AG04449 (cell line): ENCODE results near the gene RND1.

Experiments used
- CTCF ChIA-PET: fragments of 350-600 bp; formaldehyde crosslinking; extraction: SDS; loops from one replicate; lab custom pipeline; 2021; ENCODE audit warnings: antibody characterized with exemption; lab: Yijun Ruan, JAX
- POLR2A ChIA-PET: fragments of 400-600, 350-600 bp; formaldehyde crosslinking; extraction: SDS; loops from one replicate; lab custom pipeline; 2020; ENCODE audit warnings: antibody characterized with exemption, inconsistent platforms; lab: Yijun Ruan, JAX
- DNase-seq: peaks from one replicate; pipeline ENCODE4 v3.0.0-alpha.2; 2010; ENCODE audit warnings: low read depth, low spot score
- H3K4me3 ChIP-seq: 2 replicates; pipeline ENCODE4 v1.5.1; 2011; ENCODE audit warnings: low read depth, mild to moderate bottlenecking, control low read depth, low read length
- TF ChIP-seq, protein P1 (sequence below): IDR thresholded peaks from one replicate; pipeline ENCODE4 v1.5.1; 2011; ENCODE audit warnings: mild to moderate bottlenecking, moderate library complexity, low read length, control low read depth, inconsistent platforms; ENCODE audit not compliant: insufficient read depth; ENCODE audit errors: missing control alignments

Gene RND1

DNA sequence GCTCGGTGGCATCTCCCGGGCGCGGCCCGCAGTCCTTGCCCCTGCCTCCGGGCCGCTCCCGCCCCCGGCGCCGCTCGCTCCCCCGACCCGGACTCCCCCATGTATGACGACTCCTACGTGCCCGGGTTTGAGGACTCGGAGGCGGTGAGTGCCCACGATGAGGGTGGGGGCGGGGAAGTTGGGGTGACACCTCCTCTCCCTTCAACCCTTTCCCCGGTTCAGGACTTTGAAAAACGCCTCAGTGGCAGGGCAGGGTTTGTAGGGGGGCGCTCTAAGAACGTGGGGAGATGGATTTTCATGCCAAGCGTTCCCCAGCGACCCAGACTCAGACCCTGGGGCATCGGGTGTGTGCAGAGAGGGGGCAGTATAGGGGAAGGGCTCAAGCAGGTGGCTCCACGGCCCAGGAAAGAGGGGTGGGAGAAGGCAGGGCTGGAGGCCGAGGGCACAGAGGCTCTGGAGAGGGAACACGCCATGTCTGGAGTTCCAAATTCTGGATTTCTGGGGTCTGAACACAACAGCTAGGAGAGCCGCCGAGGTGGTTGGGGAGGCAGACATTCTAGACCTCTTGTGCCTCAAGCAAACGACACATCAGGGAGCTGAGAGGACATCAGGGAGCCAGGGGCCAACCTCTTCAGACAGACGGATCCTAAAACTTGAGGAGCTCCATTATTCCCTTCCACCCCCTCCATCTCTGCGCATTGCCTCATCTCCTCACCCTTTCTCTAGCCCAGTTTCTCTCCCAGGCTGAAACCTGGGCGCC lies 46.7 kb downstream of the RND1 start:
- DNase-seq, result no peak
- TF ChIP-seq, protein P1, sequence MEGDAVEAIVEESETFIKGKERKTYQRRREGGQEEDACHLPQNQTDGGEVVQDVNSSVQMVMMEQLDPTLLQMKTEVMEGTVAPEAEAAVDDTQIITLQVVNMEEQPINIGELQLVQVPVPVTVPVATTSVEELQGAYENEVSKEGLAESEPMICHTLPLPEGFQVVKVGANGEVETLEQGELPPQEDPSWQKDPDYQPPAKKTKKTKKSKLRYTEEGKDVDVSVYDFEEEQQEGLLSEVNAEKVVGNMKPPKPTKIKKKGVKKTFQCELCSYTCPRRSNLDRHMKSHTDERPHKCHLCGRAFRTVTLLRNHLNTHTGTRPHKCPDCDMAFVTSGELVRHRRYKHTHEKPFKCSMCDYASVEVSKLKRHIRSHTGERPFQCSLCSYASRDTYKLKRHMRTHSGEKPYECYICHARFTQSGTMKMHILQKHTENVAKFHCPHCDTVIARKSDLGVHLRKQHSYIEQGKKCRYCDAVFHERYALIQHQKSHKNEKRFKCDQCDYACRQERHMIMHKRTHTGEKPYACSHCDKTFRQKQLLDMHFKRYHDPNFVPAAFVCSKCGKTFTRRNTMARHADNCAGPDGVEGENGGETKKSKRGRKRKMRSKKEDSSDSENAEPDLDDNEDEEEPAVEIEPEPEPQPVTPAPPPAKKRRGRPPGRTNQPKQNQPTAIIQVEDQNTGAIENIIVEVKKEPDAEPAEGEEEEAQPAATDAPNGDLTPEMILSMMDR, result no peak
- ChIA-PET CTCF (interaction anchor here (0.8 to 2.4 kb wide), 8 partner anchors 8 to 72 kb away, joined by 3 to 8 read pairs (median 4); partner anchors contain the start of gene DDX23), POLR2A (no interaction called here)
- H3K4me3 ChIP-seq, result peak overlapping the region; percentile 70

DNA sequence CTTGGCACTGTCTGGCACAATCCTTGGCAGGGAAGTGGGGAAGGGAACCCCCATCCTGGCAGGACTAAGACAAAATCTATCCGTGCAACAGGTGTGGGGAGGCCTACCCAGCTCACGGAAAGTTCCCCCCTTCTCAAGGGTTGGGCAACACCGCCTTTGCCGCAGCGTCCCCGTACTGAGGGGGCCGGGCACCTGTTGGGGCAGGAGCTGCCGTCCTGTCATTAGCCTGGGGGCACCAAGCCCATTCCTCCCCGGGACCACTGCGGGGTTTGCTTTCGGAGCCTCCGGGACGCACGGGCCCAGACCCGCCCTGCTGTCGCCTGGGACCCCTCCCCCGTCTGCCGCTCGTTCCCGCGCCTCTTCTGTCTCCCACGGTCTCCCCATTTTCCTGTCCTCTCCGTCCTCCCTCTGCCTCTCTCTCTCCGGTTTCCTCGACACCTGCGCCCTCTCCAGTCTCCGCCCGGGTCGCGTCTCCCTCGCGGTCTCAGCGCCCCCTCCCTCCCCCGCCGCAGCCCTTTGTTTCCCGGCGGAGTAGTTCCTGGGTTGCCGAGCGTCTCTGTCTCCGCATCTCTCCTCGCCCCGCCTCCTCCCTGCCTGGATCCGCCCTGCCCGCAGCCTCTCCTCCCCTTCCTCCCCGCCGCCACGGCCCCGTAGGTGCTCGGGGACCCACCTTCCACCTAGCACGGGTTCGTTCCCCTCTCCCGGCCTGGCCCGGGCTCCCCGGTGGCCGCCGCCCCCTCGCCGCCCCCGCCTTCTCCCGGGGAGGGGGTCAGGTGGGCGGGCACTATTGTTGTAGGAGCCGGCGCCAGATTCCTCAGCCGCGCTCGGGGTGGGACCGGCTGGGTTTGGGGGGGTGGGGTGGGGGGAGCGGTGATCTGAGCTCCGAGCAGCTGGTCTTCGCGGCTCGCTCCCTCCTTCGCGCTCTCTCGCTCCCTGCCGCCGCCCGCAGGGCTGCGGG lies 47.5 kb downstream of the RND1 start, which contains the start of gene CACNB3:
Gene CACNB3 (plus strand): TSS at position 624 of the 958 bp plus-strand sequence. CDS start 434 bp downstream, outside the sequence.
- CTCF ChIA-PET, result interaction anchor here (1.1 to 8.6 kb wide), 7 partner anchors 10 to 276 kb away, joined by 3 to 147 read pairs (median 8); partner anchors contain the start of gene DDX23
- POLR2A ChIA-PET, result no interaction called here
- TF ChIP-seq, protein P1, result no peak
- DNase-seq, result no peak
- H3K4me3 ChIP-seq, result peak within 1 kb of the TSS; percentile 70

DNA sequence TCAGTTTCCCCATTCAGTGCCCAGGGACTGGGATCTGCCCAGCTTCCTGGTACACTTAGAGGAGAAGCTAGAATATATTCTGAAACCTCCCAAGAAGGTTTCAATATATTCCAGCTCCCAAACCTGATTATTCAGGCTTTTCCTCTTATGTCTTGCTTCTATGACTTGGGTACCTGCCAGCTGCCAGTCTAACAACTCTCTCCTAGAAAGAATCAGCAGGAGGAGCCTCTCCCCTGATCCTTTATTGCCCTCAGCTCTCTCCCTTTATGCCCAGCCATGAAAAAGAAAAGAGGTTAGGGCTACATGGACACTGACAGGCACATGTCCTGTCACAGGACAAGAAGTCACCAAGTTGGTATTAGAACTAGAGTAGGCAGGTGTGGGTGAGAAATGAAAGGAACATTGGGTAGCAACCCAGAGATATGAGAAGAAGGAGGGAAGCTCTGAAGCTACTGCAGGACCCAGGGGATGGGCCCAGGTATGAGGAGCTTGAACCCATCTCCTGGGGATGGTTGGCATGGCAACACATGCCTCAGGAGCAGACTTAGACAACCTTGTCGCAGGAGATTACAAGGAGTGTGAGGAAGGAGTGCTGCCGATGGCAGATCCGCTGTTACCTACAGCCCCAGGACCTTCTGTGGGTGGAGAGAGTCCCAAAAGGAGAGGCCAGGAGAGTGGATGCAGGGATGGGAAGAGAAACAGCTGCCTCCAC lies 49.4 kb downstream of the RND1 start:
- POLR2A ChIA-PET, result interaction anchor here (0.6 to 2.0 kb wide), 4 partner anchors 7 to 63 kb away, joined by 3 to 7 read pairs (median 4); partner anchors contain the start of gene ADCY6
- DNase-seq, result no peak
- TF ChIP-seq, protein P1, result no peak
- peak overlapping the region; percentile 83 for H3K4me3 ChIP-seq
- CTCF ChIA-PET, result interaction anchor here (1.8 to 8.6 kb wide), 15 partner anchors 7 to 274 kb away, joined by 7 to 147 read pairs (median 17); partner anchors contain the start of genes ADCY6, CCNT1, DDX23 and KANSL2

DNA sequence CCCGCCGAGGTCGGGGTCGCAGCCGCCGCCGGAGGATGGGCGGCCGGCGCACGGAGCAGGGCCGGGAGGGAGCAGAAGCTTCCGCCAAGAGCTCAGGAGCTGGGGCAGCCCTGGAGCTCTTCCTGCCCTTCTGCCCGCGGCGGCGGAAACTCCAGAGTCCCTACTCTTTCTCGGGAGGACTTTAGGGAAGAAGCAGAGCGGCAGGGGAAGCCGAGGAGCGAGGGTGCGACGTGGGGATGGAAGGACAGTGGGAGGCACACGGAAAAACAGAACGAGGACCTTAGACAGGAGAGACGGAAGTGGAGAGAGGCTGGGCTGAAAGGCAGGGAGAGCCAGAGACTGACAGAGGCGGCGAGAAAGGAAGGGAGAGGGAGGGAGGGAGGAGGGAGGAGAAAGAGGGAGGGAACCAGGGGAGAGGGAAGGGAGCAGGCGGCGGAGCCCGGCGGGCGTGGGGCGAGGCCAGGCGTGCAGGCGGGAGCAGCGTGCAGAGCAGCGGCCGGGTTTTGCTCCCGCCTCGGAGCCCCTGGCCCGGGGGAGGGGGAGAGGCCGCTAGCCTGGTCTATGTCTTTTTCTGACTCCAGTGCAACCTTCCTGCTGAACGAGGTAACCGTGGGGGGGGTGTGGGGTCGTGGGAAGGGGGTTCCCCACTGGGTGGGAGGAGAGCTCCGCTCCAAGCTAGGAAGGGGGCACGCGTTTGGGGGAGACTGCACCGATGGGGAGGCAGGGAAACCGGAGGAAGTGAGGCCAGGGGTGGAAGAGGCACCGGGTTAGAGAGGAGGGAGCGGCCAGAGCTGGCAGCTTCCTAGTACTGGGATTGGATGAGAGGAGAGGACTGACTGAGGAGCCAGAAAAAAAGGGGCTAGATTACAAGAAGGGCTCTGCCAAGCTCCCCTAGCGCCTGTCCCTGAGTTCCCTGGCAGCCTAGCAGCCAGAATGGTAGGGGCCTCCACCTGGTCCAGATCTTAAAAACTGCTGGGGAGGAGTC lies 50.3 kb downstream of the RND1 start:
- POLR2A ChIA-PET, result interaction anchor here (0.6 to 2.0 kb wide), 7 partner anchors 8 to 326 kb away, joined by 3 to 7 read pairs (median 3); partner anchors contain the start of gene ADCY6
- H3K4me3 ChIP-seq, result peak overlapping the region; percentile 83
- CTCF ChIA-PET, result interaction anchor here (0.7 to 8.6 kb wide), 40 partner anchors 8 to 273 kb away, joined by 3 to 147 read pairs (median 7); partner anchors contain the start of genes ADCY6, CCNT1, DDX23 and KANSL2
- TF ChIP-seq, protein P1, result no peak
- DNase-seq, result no peak
